NCI-H1048 (cell line): ENCODE results near the gene ARHGAP27.
"Not testable (repeated sequence)": the region's sequence is repeated elsewhere in the genome, so short reads cannot be mapped to it uniquely, and the experiment has no call there.

Experiments
- DNase-seq: peaks from one replicate; lab custom pipeline; 2025; lab: John Stamatoyannopoulos, UW

The ARHGAP27 gene

DNA sequence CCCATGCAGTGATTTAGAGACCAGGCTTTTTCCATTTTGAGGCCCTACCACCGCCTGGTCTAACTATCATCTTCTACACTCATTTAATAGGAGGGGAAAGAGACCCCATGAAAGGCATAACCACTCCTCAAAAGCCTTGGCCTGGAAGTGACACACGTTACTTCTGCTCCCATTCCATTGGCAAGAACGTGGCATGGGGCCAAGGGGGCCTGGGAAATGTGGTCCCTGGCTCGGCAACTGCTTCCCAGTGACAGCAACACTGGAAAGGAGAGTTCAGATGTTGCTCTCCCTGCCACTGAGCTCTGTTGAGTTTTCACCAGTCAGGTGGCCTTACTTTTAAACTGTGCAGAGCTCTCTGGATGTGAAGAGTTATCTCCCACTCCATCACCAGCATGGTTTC is 70.7 kb downstream of the ARHGAP27 start:
- DNase-seq = no peak

DNA sequence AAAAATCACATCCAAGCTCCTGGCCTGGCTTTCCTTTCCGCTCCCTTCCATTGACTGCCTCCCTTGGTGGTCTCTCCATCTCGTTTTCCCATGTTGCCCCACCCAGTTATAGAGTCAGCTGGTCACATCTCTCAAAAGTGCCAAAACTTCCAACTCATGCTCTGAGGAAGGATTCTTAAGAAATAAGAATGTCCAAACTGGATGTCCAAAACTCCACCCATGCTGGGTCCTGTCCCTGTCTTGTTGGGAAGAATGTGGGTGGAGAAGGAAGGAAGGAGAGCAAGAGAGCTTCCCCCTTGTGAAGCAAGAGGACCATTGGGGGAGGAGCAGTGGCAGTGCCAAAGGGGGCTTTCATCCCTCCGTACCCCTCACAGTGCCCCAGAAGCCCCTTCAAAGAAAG is 71.2 kb downstream of the ARHGAP27 start:
- DNase-seq = no peak

DNA sequence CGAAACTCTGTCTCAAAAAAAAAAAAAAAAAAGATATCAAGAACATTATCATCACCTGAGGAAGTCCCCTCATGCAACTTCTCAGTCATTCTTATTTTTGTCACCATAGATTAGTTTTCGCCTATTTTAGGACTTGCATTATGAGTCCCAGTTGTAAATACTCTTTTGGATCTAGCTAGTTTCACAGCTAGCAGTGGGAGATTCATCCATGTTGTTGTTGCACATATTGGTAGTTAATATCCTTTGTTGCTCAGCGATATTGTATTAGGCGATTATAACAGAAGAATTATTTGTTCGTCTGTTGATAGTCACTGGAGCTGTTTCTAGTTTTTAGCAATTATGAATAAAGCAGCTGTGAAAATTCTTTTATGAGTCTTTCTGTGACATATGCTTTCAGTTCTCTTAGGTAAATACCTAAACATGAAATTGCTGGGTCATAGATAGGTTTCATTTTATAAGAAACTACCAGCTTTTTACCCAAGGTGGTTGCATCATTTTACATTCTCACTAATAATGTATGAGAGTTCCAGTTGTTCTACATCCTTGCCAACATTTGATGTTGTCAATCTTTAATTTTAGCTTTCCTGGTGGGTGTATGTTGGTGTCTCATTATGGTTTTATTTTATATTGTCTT is 75.2 kb downstream of the ARHGAP27 start:
- DNase-seq = no peak

DNA sequence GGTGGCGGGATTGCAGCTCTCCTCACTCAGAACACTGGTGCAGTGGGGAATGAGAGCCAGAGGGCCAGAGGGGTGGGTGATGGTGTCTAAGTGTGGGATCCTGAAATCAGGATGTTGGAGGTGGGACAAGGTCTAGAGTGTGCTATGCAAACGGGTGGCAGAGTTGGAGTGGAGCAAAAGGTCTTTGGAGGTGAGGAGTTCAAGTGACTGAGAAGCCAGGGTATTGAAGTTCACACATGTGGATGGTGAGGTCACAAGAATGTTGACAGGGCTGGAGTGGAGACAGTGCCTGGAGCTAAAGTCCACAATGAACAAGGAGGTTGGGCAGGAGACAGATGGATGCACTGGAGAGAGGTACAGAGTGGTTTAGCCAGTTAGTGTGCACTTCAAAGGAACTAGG is 77.6 kb downstream of the ARHGAP27 start:
- DNase-seq = no peak

DNA sequence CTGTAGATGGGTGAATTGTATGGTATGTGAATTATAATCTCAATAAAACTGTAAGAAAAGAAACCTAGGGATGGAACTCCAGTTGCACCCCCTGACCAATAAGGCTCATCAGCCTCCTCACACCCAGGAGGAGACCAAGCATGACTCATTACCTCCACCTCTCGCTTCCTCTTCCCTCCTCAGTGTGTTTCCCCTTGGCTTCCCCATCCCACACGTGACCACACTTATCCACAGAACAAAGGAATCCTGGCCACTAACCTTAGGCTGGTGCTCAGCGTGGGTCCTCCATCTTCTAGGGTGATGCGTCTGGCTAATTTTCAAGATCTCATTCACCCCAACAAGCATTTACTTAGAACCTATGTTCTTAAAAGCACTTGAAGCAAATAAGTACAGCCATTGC is 79.6 kb downstream of the ARHGAP27 start:
- no peak for DNase-seq

DNA sequence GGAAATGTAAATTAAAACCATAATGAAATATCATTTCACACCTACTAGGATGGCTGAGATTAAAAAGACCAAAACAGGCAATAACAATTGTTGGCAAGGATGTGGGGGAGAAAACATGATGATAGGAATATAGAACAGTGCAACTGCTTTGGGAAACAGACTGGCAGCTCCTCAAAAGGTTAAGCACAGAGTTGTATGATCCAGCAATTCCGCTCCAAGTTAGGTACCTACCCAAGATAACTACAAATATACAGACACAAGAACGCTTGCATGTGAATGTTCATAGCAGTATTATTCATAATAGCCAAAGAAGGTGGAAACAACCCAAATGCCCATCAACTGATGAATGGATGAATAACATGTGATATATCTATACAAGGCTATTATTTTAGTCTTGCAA is 80.8 kb downstream of the ARHGAP27 start:
- DNase-seq = no peak

DNA sequence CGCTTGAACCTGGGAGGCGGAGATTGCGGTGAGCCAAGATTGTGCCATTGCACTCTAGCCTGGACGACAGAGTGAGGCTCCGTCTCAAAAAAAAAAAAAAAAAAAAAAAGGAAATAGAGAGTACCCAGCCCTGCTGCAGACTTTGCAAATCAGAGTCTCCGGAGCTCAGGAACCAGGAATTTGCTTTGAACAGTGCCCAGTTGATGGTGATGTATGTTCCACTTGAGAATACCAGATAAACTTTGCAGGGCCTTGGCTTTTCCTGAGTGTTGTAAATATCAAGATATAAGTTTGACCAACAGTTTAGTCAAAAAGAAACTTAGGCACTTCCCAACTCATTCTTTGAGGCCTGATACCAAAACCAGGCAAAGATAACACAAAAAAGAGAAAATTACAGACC is 85.2 kb downstream of the ARHGAP27 start:
- DNase-seq = no peak

DNA sequence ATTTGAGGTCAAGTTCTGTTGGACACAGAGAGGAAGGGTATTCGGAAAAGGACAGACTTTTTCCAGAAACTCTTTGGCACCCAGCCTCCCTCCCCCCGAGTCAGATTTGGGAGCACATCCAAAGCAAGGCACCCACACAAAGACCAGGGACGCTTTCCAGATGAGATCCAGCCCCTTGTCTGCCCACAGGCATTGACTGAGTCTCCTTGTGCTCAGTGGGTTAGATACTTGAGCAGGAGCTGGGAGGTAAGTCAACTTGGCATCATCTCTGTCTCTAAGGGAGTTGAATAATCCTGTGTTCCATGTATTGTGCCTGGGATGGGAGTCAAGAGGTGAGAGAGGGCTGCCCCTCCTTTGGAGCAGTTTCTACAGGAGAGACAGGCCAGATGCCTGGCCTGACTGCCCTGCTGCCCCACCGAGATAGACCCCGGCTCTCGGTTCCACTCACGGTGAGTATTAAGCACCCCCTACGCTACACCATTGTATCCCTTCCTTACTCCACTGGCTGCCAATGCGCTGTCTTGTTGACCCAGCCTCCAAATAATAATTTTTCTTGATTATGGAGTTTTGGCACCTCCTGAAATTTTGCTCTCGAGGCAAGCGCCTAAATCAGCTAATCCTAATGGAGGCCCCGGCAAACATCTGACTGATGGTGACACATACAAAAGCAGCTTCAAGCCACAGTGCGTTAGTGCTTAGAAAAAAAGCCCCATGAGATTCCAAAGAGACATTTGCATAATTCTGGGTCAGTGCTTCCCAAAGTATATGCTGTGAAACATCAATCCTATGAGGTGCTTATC is 86.3 kb downstream of the ARHGAP27 start:
- no peak for DNase-seq

DNA sequence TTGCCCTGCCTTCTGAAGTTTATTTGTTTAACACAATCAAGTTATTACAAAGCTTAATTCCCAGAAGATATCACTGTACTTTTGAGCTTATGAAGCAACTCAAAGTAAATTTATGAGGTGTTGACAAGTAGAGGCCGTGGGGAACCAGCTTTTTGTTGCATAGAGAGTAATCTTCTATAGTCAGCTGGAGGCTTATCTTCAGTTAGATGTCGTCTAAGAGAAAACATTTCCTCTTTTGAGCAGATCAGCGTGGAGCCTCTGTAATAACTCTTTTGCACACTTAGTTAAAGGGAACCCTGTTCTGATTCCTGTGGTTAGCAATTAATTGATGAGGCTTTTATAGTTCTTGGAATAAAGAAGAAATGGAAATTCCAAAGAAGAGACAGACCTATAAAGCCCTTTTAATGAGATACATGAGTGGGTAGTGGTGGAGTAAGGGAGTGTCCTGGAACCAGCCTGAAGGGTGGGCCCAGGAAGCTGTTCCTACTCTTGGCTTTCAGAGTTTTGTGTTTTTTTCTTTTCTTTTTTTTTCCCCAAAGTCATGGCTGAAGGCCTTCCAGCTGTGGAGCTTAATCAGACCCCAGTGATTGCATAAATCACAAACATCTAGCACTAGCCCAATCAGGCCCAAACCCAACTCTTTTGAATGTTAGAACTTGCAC is 87.0 kb downstream of the ARHGAP27 start:
- no peak for DNase-seq

DNA sequence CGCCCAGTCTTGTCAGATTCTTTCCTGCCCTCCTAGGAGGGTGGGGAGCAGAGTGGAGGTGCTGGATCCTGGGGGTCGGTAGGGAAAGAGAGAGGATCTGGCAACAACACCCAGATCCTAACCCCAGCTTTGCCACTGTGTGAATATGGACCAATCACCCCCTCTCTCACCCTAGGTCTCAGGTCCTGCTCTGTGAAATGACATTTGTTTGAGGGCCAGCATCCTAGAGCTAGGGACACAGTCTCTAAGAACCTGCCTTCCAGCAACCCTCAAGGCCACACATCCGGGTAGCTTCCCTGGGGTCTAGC is 87.5 kb downstream of the ARHGAP27 start:
- DNase-seq = no peak

DNA sequence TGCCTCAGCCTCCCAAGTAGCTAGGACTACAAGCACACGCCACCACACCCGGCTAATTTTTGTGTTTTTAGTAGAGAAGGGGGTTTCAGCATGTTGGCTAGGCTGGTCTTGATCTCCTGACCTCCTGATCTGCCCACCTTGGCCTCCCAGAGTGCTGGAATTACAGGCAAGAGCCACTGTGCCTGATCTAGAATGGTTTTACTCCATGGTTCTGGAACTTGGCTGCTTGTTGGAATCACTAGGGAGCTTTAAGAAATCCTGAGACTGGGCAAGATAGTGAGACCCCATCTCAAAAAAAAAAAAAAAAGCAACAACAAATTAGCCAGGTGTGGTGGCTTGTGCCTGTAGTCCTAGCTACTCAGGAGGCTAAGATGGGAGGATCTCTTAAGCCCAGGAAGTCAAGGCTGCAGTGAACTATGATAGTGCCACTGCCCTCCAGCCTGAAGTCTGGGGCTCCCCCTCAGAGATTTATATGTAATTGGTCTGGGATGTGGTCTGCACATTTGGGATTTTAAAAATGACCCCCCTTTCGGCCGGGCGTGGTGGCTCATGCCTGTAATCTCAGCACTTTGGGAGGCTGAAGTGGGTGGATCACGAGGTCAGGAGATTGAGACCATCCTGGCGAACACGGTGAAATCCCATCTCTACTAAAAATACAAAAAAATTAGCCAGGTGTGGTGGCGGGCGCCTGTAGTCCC is 88.6 kb downstream of the ARHGAP27 start:
- not testable (repeated sequence) for DNase-seq
